Ectodermal cell (in vitro differentiated cells): Measurements from ENCODE around the gene ANO3.

Experiments used
- H3K27ac ChIP-seq: 2 replicates; pipeline ENCODE4 v1.7.0; 2013; ENCODE audit warnings: mild to moderate bottlenecking, low read depth, low read length; ENCODE audit not compliant: insufficient read depth, poor library complexity, severe bottlenecking
- H3K27me3 ChIP-seq: 2 replicates; pipeline ENCODE4 v1.7.0; 2013; ENCODE audit warnings: mild to moderate bottlenecking, low read length; ENCODE audit not compliant: insufficient read depth, control insufficient read depth, poor library complexity, severe bottlenecking
- H3K36me3 ChIP-seq: one replicate; pipeline ENCODE4 v1.7.0; 2013; ENCODE audit warnings: low read length; ENCODE audit not compliant: control insufficient read depth, insufficient read depth
- H3K4me1 ChIP-seq: one replicate; pipeline ENCODE4 v1.7.0; 2013; ENCODE audit warnings: low read length; ENCODE audit not compliant: control insufficient read depth, insufficient read depth
- H3K4me3 ChIP-seq: 2 replicates; pipeline ENCODE4 v1.7.0; 2013; ENCODE audit warnings: low read depth, low read length, control low read depth; ENCODE audit not compliant: insufficient read depth
- H3K9me3 ChIP-seq: 2 replicates; pipeline ENCODE4 v1.7.0; 2013; ENCODE audit warnings: mild to moderate bottlenecking, low read length, moderate library complexity; ENCODE audit not compliant: control insufficient read depth
- WGBS, 2 experiments: methylation state at CpG; one replicate each; pipeline ENCODE4 v1.1.7; 2013; ENCODE audit warnings: missing lambda C conversion rate in 2 of 2; 5-methylcytosine and 5-hydroxymethylcytosine counted together

The ANO3 gene

DNA sequence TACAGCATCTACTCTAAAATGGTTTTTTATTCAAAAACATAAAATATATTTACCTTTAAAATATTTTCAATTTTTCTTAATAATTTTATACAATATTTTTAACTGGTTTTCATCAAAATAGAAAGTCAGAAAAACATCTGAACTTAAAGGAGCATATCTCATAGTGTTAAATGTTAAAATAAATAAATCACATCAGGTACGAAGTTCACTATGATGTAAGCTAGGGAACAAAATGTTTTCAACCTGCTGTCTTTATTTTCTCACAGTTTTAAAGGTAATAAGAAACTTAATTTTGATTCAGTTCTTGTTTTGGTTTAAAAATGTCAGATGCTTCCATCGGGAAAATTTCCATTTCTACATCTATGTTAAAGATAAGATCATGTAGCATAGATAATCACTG, 142.5 kb downstream of the ANO3 start:
- 100% methylated on average over 1 of the region's 2 CpGs; no CpG with 5 or more reads in 1 of the 2 experiments for WGBS, 2 experiments
- no peaks in the 10 kb centered on the region for H3K4me1 ChIP-seq
- no peak overlapping the region for H3K27ac ChIP-seq
- H3K4me3 ChIP-seq = no peak overlapping the region
- no peaks in the 10 kb centered on the region for H3K9me3 ChIP-seq
- no peaks in the 10 kb centered on the region for H3K36me3 ChIP-seq
- H3K27me3 ChIP-seq = no peaks in the 10 kb centered on the region

DNA sequence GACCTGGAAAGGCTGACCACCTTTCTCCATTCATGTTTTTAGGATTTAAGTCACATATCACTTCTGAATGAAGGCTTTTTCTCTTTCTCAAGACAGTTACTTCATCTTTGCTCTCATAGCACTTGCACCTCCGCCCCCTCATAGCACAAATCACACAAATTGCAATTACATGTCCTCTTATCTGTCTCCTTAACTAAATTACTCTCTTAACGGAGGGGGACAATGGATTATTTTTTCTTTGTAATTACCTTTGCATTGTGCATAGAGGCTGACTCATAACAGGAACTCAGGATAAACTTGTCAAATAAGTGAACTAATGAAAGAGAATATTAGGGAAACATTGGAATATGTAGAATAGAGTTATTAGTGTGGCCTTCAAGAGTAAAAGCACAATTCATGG, 145.5 kb downstream of the ANO3 start:
- no peaks in the 10 kb centered on the region for H3K36me3 ChIP-seq
- H3K27me3 ChIP-seq = no peaks in the 10 kb centered on the region
- H3K4me3 ChIP-seq = no peak overlapping the region
- no peaks in the 10 kb centered on the region for H3K4me1 ChIP-seq
- H3K27ac ChIP-seq = no peak overlapping the region
- 94 to 97% methylated on average over 2 of the region's 2 CpGs for WGBS, 2 experiments
- no peaks in the 10 kb centered on the region for H3K9me3 ChIP-seq

DNA sequence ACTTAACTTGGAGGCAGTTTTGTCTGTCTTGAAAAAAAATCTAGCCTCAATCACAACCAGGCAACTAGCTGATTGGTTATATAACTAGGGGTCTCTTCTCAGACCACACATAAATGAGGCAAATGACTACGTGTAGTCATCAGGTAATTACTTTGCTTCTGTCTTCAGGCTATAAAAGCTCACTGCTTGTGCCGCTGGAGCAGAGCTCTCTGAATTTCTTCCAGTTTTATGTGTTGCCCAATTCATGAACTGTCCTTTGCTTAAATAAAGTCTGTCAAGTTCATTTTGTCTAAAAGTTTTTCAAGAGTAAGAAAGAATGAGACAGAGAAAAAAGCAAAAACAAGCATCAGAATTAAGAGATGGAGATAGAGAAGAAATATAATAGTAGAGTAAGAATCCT, 146.8 kb downstream of the ANO3 start:
- H3K36me3 ChIP-seq = no peaks in the 10 kb centered on the region
- H3K9me3 ChIP-seq = no peaks in the 10 kb centered on the region
- no peaks in the 10 kb centered on the region for H3K27me3 ChIP-seq
- WGBS, 2 experiments = 90 to 91% methylated on average over 2 of the region's 2 CpGs
- H3K4me1 ChIP-seq = no peaks in the 10 kb centered on the region
- no peak overlapping the region for H3K27ac ChIP-seq
- H3K4me3 ChIP-seq = no peak overlapping the region

DNA sequence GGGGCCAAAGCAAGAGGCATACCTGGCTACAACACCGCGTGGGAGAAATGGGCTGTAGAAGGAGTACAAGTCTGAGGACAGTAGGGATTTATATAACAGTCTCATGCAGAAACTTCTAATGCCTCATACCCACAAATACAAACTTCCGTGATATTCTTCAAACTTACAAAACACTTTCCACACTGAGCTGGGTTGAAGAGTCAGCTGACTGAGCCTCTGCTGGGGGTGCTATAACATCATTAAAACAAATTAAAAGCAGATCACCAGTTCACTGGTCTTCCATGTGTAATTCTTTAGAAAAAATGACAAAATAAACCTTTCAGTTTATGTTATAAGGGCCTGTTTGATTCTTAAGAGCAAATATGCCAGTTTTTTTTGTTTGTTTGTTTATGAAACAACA, 148.1 kb downstream of the ANO3 start:
- no peaks in the 10 kb centered on the region for H3K4me1 ChIP-seq
- no peaks in the 10 kb centered on the region for H3K27me3 ChIP-seq
- H3K4me3 ChIP-seq = no peak overlapping the region
- no peaks in the 10 kb centered on the region for H3K36me3 ChIP-seq
- 90 to 100% methylated on average over 3 of the region's 3 CpGs for WGBS, 2 experiments
- no peaks in the 10 kb centered on the region for H3K9me3 ChIP-seq
- H3K27ac ChIP-seq = no peak overlapping the region

DNA sequence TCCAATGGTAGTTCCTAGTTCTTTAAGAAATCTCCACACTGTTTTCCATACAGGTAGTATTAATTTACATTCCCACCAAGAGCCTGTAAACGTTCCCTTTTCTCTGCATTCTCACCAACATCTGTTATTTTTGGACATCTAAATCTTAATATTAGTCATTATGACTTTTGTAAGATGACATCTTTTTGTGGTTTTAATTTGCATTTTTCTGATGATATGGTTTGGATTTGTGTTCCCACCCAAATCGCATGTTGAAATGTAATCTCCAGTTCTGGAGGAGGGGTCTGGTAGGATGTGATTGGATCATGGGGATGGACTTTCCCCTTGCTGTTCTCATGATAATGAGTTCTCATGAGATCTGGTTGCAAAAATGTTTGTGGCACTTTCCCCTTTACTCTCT, 151.2 kb downstream of the ANO3 start:
- WGBS, 2 experiments = 91 to 93% methylated on average over 2 of the region's 2 CpGs
- H3K27ac ChIP-seq = no peak overlapping the region
- no peak overlapping the region for H3K4me3 ChIP-seq

DNA sequence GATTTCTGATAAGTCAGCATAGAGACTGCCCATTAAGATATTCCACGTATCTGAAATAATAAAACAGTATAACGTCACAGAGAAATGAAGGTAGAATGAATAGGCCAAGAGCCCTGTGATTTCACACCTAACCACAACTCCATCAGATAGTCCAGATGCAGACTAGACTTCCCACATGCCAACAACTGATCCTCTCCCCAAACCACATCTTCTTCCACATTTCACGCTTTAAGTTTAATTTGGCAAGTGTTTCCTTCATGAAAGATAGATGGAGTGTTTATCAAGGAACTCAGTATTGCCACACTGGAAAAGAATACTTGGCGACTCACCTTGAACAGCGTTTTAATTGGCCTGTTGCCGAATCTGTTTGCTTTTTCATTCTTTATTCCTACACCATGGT, 158.6 kb downstream of the ANO3 start:
- H3K4me3 ChIP-seq = no peak overlapping the region
- WGBS, 2 experiments = 95 to 97% methylated on average over 6 of the region's 6 CpGs

More for the DNA sequence above, 151.2 kb downstream of the ANO3 start:
- no peaks in the 10 kb centered on the region for H3K27me3 ChIP-seq
- H3K36me3 ChIP-seq = no peaks in the 10 kb centered on the region
- no peaks in the 10 kb centered on the region for H3K9me3 ChIP-seq
- no peaks in the 10 kb centered on the region for H3K4me1 ChIP-seq

DNA sequence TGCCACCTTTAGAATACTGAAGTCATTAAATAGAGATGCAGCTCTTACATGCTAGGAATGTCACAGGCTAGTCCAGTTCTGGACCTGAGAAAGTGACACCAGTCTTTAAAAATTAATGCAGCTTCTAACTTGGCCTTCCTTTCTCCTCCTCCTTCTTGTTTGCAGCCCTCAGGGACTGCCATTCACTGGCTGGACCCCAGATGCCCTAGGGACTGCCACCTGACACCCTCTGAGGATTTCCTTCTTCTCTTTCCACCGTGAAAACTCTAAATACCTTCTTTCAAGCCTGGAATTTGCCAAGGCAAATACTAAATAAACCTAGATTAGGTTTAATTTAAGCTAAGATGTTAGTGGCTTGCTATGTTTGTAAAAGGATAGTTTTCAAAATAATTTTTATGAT, 161.7 kb downstream of the ANO3 start:
- no peak overlapping the region for H3K27ac ChIP-seq
- H3K4me1 ChIP-seq = no peaks in the 10 kb centered on the region
- no peaks in the 10 kb centered on the region for H3K36me3 ChIP-seq
- no peaks in the 10 kb centered on the region for H3K27me3 ChIP-seq
- WGBS, 2 experiments = 0 to 11% methylated on average over 1 of the region's 1 CpG
- no peak overlapping the region for H3K4me3 ChIP-seq
- no peaks in the 10 kb centered on the region for H3K9me3 ChIP-seq

More for the DNA sequence above, 158.6 kb downstream of the ANO3 start:
- Histone ChIP-seq H3K36me3 (no peaks in the 10 kb centered on the region), H3K9me3 (no peaks in the 10 kb centered on the region), H3K27me3 (no peaks in the 10 kb centered on the region), H3K27ac (no peak overlapping the region), H3K4me1 (no peaks in the 10 kb centered on the region)

DNA sequence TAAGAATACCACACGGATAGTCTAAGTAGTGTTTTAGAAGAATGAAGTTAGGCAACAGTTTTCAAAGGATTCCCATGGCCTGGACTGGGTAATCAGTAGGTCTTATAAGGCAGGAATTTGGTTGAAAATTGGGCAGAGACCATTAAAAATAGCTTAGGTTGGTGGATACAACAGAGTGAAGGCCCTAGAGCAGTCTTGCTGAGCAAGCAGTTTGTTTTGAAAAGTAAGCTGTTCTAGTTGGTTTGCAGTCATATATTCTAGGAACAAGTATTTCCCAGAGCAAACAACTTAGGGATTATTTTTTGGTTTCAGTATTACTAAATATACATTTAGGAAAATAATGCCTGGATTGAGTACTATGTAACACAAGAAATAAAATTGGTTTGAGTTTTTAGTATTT, 175.3 kb downstream of the ANO3 start:
- H3K4me3 ChIP-seq = no peak overlapping the region
- H3K9me3 ChIP-seq = no peaks in the 10 kb centered on the region
- 0% methylated on average over 1 of the region's 1 CpG for WGBS, 2 experiments
- no peaks in the 10 kb centered on the region for H3K36me3 ChIP-seq
- no peaks in the 10 kb centered on the region for H3K4me1 ChIP-seq
- H3K27ac ChIP-seq = no peak overlapping the region
- H3K27me3 ChIP-seq = no peaks in the 10 kb centered on the region

DNA sequence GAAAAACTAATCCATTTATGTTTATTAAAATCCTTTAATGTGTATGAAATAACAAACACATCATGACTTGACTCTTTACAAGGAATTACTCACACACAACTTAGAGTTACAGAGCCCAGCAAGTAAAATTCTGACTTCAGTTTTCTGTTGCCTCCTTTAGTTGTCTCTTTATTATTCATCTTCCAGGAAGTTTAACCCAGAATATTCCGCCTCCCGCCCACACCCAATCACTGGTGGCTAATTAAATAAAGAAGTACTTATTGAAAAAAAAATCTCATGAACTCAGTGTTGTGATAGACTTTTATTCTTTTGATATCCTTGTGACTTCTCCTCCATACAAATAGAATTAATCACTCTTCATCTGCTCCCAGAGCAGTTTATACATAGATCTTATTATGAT, 178.2 kb downstream of the ANO3 start:
- Histone ChIP-seq H3K36me3 (no peaks in the 10 kb centered on the region), H3K27me3 (no peaks in the 10 kb centered on the region), H3K4me1 (no peaks in the 10 kb centered on the region), H3K9me3 (no peaks in the 10 kb centered on the region), H3K27ac (no peak overlapping the region), H3K4me3 (no peak overlapping the region)
- 100% methylated on average over 2 of the region's 2 CpGs; no CpG with 5 or more reads in 1 of the 2 experiments for WGBS, 2 experiments

DNA sequence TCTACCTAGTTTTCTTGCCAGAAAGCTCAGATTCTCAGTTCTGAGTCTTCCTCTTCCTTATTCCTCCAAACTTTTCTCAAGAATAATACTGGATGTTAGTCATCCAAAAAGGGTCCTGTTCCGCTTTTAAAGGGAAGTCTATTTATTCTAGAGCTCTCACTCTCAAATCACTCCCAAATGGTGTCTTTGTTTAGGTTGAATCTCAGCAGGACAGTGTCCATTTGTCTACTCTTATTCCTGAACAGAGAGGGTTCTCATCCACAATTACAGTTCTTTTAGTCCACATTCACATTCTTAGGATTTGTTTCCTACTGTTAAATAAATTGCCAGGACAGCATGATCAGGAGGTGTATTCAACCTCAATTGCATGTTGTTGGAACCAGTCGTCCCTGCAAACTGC, 178.8 kb downstream of the ANO3 start:
- Histone ChIP-seq H3K4me3 (no peak overlapping the region), H3K4me1 (no peaks in the 10 kb centered on the region), H3K36me3 (no peaks in the 10 kb centered on the region), H3K27me3 (no peaks in the 10 kb centered on the region), H3K27ac (no peak overlapping the region), H3K9me3 (no peaks in the 10 kb centered on the region)
- WGBS, 2 experiments = 65 to 93% methylated on average over 1 to 2 of the region's 2 CpGs

DNA sequence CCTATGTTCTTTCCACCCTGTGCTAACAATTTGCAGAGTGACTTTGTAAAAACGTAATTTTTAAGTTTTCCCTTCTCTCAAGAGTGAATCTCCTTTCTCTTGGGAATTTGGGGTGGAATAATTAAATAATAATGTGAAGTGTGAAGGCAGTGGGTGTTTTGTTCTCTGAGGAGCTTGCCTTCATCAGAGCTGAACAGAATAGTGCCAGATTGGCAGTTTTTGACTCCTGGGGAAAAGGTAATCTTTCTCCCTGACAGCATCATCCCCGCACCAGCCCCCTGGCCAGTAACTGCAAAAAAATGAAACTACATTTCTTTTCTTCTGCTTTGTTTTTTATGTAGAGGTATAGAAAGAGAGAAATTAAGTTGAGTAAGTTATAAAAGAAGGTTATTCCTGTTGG, 180.3 kb downstream of the ANO3 start:
- H3K27me3 ChIP-seq = no peaks in the 10 kb centered on the region
- H3K4me1 ChIP-seq = no peaks in the 10 kb centered on the region
- H3K4me3 ChIP-seq = no peak overlapping the region
- 83 to 100% methylated on average over 1 to 2 of the region's 2 CpGs for WGBS, 2 experiments
- H3K9me3 ChIP-seq = no peaks in the 10 kb centered on the region
- no peak overlapping the region for H3K27ac ChIP-seq
- no peaks in the 10 kb centered on the region for H3K36me3 ChIP-seq
